Effector CD4-positive, alpha-beta T cell (primary cell): Measurements from ENCODE around the gene G6PC1.
"Not testable (repeated sequence)": the region's sequence is repeated elsewhere in the genome, so short reads cannot be mapped to it uniquely, and the experiment has no call there.

Source experiments
- DNase-seq: peaks from one replicate; pipeline ENCODE4 v3.0.0-alpha.2; 2020

G6PC1 gene

DNA sequence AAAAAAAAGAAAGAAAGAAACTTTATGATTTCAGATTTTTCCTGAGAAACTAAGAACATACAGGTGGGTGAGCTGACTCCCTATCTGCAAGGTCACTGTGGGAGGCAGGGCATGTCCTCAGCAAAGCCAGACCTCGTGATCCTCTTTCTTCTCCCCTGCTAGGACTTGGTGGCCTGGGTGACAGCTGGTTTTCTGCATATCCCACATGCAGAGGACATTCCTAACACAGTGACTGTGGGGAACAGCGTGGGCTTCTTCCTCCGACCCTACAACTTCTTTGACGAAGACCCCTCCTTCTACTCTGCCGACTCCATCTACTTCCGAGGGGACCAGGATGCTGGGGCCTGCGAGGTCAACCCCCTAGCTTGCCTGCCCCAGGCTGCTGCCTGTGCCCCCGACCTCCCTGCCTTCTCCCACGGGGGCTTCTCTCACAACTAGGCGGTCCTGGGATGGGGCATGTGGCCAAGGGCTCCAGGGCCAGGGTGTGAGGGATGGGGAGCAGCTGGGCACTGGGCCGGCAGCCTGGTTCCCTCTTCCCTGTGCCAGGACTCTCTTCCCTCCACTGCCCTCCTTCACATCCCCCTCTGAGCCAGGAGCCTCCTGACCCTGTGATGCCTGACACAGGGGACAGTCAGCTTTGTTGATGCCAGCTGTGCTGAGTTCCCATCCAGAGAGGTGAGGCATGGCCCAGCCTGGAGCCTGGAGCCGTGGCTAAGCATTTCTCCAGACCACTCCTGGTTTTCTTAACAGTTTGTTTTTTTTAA, 26.5 kb upstream of the G6PC1 start:
- not testable (repeated sequence) for DNase-seq

GRCh38 chr17:42877037-42877436, 23.6 kb upstream of the G6PC1 start:
- DNase-seq: no peak

- DNase-seq: no peak
Measured at GRCh38 chr17:42878123-42878880, 22.3 kb upstream of the G6PC1 start.

DNA sequence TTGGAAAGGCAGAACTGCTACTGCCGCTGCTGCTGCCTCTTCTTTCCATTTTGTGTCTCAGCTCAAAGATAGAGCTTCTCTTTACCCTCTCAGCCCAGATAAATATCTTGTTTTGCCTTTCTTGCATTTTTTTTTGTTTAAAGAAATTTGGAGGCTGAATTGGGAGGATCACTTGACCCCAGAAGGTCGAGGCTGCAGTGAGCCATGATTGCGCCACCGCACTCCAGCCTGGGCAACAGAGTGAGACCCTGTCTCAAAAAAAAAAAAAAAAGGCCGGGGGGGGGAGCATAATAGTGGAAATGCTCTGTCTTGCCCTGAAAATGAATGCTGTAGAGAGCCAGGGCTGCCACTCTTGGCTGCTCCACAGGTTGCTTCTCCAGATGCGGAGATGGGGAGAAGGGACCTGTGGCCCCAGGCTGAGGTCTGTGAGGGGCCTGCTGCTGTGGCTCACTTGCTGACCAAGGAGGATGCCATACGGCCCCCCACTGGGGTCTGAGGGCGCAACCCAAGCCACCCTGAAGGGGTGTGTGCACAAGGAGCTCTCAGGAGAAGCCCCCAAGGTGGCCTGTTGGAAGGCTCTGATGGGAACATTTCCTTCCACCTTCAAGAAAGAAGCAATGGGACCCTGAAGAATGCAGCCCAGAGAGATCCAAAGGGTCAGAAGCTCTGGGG, 21.5 kb upstream of the G6PC1 start:
- DNase-seq: no peak

- no peak for DNase-seq
Measured at GRCh38 chr17:42879596-42879985, 21.0 kb upstream of the G6PC1 start.

DNA sequence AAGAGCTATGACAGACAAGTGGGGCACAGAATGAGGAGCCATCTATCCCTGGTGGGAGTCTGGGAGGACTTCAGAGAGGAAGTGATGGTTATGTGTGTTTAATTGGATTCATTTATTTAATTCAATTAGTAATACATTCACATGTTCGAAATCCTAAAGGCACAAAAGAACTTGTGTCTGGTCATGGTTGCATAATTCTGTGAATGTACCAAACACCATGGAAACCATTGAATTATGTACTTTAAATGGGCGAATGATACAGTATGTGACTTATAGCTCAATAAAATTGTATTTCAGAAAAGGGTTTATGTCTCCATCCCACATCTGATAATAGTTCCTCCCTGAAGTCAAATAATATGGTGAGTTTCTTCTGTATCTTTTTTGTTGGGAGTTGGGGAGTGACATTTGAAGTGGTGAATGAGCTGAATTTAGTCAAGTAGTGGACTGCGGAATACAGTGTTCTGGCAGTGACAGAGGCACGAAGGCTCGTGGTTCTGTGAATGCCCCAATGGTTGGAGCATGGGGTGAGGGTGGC, 19.8 kb upstream of the G6PC1 start:
- no peak for DNase-seq

DNA sequence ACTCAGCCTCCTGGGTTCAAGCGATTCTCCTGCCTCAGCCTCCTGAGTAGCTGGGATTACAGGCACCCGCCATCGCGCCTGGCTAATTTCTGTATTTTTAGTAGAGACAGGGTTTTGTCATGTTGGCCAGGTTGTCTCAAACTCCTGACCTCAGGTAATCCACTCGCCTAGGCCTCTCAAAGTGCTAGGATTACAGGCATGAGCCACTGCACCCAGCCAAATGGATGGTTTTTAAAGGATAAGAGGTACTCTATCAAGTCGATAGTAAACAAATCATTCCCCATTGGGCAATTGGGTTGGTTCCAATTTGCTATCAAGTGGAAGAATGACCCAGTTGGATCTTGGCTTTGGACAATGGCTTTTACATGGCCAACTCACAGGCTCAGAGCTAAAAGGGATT, 18.9 kb upstream of the G6PC1 start:
- DNase-seq: not testable (repeated sequence)

DNA sequence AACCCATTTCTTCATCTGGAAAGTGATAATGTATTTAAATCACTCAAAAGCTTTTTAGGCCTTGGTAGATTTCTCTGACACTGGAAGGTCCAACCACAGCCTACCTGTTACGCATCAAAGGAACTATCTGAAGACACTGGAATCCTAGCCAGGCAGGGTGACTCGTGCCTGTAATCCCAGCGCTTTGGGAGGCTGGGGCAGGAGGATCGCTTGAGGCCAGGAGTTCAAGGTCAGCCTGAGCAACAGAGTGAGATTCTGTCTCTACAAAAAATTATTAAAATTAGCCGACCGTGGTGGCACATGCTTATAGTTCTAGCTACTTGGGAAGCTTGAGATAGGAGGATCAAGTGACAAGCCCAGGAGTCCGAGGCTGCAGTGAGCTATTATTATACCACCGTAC, 18.4 kb upstream of the G6PC1 start:
- no peak for DNase-seq

DNA sequence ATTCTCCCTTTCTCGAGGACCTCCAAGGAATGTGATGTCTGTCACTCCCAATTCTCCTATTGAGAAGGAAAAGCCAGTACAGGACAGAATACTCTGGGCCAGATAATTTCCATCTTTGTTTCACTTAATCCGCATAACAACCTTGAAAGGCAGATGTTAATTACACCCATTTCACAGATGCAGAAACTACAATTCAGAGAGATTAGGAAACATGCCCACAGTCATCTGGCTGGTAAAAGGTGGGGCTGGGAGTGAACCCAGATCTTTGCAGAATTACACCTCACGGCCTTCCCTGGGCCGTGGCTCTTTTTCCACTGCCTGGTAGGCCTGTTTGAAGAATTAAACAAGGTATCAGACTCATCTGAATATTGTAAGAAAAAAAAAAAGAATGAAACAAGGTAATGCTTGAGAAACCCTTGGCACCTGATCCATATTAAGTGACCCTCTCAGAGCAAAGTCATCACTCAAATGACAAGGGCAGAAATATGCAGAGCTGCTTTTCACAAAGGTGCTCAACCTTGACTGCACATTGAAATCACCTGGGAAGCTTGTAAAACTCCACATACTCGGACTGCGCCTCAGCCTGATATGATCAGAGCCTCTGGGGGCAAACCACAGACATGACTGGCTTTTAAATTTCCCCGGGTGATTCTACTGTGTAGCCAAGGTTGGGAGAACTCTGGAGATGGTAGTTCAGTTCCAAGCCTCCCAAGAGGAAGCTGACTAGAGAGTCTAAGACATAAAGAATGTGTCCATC, 16.6 kb upstream of the G6PC1 start:
- DNase-seq: no peak

DNA sequence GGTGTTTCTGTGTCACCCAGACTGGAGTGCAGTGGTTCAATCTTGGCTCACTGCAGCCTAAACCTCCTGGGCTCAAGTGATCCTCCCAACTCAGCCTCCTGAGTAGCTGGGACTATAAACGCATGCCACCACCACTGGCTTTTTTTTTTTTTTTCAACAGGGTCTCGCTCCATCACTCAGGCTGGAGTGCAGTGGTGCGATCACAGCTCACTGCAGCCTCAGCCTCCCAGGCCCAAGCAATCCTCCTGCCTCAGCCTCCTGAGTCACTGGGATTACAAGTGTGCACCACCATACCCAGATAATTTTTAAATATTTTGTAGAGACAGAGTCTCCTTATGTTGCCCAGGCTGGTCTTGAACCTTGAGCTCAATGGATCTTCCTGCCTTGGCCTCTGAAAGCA, 14.8 kb upstream of the G6PC1 start:
- not testable (repeated sequence) for DNase-seq

DNA sequence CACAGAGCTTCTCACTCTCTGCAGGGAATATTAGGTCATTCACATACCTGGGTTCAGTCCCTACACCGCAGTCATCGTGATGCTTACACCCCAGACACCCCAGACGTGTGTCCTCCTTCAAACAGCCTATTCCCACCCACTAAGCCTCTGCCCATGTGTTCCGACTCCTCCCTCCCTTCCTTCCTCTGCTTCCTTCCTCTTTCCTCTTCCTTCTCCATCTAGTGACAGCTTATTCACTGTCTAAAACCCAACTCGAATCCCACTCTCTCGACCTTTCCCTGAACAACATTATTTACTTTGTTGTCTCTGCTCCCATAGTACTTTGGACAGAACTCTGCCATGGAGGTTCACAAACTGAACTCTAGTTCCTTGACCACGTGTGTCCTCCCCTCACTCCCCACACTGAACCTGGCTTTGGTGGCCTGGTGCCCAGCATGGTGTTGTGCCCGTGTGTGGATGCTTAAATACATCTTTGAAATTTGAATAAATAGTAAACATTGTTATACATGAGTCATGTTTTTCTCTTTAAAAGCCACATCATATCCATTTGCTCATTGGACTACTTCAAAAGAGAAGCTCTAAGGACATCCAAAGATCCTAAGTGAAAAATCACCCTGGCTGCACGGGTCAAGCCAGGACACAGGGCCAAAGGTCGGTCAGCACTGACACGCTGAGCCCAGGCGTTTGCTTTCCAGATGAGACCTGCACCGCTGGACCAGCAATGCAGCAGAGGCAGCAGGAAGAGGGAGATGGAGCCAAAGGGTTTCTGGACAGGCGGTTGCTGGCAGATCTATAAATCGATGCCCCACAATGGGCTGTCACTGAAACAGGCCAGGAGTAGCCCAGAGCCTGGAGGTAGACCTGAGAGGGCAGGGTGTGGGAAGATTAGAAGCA, 14.1 kb upstream of the G6PC1 start:
- DNase-seq: no peak

GRCh38 chr17:42889809-42890208, 10.8 kb upstream of the G6PC1 start:
- DNase-seq: no peak

- DNase-seq: no peak
Measured at GRCh38 chr17:42891539-42892152, 9.0 kb upstream of the G6PC1 start.

DNA sequence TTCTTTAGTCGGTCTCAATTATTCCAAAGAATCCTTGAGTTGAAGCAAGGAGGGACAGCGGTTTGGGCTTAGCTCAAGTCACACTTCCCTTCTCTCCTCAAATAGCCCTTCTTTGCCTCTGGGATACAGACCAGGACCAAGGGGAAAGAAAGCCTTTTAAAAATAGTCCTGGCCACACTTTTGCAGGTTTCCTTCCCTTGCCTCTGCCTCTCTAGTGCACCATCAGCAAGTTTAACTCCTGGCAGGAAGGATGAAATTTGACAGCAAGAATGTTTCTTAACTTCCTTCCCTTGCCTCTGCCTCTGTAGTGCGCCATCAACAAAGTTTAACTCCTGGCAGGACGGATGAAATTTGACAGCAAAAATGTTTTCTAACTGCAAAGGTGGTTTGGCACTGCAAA, 7.2 kb upstream of the G6PC1 start:
- no peak for DNase-seq

- no peak for DNase-seq
Measured at GRCh38 chr17:42894283-42895184, 6.1 kb upstream of the G6PC1 start.

DNA sequence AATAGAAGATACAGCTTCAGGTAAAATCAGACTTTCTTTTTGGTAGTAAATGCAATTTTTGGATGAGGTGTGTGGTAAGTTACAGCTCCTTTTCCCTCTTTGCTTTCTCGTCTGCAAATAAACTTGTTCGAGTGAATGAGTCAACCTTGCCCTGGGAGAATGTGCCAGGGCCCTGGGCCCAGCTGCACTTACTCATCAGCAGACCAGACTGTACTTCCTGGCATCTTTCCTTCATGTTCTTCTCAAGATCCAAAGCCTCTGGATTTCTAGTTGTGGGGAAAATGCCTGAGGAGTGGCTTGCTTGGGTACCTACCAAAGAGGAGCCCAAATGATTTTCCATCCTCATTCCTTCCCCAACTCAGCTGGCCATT, 5.4 kb upstream of the G6PC1 start:
- no peak for DNase-seq

GRCh38 chr17:42898147-42898811, 2.3 kb upstream of the G6PC1 start:
- no peak for DNase-seq

GRCh38 chr17:42899981-42900380, 618 bp upstream of the G6PC1 start:
- DNase-seq: not testable (repeated sequence)

- DNase-seq: no peak
Measured at GRCh38 chr17:42901535-42902229, 1.1 kb downstream of the G6PC1 start.
